ENCODE measurements around the gene ASPM. TPM values are rescaled to one million over a fixed set of nuclear protein-coding genes. Genes with fewer than 3 reads are reported as not detected.

ASPM gene, protein sequence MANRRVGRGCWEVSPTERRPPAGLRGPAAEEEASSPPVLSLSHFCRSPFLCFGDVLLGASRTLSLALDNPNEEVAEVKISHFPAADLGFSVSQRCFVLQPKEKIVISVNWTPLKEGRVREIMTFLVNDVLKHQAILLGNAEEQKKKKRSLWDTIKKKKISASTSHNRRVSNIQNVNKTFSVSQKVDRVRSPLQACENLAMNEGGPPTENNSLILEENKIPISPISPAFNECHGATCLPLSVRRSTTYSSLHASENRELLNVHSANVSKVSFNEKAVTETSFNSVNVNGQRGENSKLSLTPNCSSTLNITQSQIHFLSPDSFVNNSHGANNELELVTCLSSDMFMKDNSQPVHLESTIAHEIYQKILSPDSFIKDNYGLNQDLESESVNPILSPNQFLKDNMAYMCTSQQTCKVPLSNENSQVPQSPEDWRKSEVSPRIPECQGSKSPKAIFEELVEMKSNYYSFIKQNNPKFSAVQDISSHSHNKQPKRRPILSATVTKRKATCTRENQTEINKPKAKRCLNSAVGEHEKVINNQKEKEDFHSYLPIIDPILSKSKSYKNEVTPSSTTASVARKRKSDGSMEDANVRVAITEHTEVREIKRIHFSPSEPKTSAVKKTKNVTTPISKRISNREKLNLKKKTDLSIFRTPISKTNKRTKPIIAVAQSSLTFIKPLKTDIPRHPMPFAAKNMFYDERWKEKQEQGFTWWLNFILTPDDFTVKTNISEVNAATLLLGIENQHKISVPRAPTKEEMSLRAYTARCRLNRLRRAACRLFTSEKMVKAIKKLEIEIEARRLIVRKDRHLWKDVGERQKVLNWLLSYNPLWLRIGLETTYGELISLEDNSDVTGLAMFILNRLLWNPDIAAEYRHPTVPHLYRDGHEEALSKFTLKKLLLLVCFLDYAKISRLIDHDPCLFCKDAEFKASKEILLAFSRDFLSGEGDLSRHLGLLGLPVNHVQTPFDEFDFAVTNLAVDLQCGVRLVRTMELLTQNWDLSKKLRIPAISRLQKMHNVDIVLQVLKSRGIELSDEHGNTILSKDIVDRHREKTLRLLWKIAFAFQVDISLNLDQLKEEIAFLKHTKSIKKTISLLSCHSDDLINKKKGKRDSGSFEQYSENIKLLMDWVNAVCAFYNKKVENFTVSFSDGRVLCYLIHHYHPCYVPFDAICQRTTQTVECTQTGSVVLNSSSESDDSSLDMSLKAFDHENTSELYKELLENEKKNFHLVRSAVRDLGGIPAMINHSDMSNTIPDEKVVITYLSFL (N-terminal part only)
- 41.9 and 42.7 TPM in 2 replicates for total RNA-seq (2022)
- Bru-seq, nascent RNA = percentile 92 among the genes with signal in this experiment
- BruChase-seq, experiment 1, labeled RNA remaining after a 2-hour chase = percentile 95 among the genes with signal in this experiment
- BruChase-seq, experiment 2, labeled RNA remaining after a 6-hour chase = percentile 94 among the genes with signal in this experiment
- long read RNA-seq, full-length matches to known transcripts = 1 of 11 reads
- long read RNA-seq, partial matches to known transcripts = 8 of 11 reads
- long read RNA-seq, other reads (novel, unspliced or antisense) = 2 of 11 reads

DNA sequence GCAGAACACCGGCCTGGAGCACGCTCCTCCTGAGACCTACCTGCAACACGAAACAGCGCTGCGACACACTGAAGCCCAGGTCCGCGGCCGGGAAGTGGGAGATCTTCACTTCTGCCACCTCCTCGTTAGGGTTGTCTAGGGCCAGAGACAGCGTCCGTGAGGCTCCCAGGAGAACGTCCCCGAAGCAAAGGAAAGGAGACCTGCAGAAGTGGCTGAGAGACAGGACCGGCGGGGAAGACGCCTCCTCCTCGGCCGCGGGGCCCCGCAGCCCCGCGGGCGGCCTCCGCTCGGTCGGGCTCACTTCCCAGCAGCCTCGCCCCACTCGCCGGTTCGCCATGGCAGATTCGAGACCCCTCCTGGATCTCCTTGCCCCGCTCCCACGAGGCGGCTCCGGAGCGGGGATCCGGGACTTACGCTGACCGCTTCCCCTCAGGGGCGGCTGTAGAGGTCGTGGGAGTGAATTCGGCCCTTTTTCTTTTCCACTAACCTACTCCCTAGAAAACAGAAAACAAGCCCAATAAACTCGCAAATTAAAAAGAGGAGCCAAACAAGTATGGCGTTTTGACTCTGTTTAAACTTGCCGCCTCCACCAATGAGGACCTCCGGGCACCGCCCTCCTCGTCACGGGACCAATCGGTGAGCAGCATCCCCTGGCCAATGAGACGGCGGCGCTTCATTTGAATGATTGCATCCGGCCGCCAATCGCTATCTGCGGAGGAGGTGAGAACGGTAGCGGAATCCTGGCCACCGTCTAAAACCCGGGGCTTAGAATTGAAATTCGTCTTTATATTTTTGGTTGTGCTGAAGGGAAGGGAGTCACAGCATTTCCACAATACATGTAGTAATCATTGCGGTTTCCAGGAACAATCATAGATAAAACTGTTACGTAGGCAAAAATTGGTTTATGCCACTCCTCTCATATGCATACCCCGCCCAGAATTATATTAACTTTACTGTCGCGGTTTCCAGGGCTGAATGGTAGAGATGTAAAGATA, at the start of gene ASPM:
Gene ASPM, minus strand, starts transcription at position 569 of the 995 bp plus-strand sequence. Its CDS starts 232 bp downstream, at position 337.
- Histone ChIP-seq H3K27me3 (replicated peaks; ENCODE audit: control insufficient read depth, insufficient read depth, low read length) (no peaks in the 10 kb centered on the region), H3K4me1 (peaks cover 9% of the 10 kb centered on the region), H3K36me3 (ENCODE audit: control insufficient read depth, insufficient read depth, low read length) (no peaks in the 10 kb centered on the region), H3K4me3 (ENCODE audit: low read depth, low read length) (peak within 1 kb of the TSS; percentile 58), H3K9me3 (no peaks in the 10 kb centered on the region)
- peak; percentile 95 to 96 for DNase-seq
- no peaks in the 10 kb centered on the region for H3K9me3 Mint-ChIP-seq (ENCODE audit: unreplicated experiment)
- TSS peak; percentile 65 for BruUV-seq (replicated peaks)
- H3K36me3 Mint-ChIP-seq (ENCODE audit: insufficient read depth, unreplicated experiment) = peaks cover 21% of the 10 kb centered on the region
- H3K27me3 Mint-ChIP-seq (ENCODE audit: insufficient read depth, unreplicated experiment) = no peaks in the 10 kb centered on the region
- CTCF ChIA-PET = no interaction called here
- TF ChIP-seq, protein P1, sequence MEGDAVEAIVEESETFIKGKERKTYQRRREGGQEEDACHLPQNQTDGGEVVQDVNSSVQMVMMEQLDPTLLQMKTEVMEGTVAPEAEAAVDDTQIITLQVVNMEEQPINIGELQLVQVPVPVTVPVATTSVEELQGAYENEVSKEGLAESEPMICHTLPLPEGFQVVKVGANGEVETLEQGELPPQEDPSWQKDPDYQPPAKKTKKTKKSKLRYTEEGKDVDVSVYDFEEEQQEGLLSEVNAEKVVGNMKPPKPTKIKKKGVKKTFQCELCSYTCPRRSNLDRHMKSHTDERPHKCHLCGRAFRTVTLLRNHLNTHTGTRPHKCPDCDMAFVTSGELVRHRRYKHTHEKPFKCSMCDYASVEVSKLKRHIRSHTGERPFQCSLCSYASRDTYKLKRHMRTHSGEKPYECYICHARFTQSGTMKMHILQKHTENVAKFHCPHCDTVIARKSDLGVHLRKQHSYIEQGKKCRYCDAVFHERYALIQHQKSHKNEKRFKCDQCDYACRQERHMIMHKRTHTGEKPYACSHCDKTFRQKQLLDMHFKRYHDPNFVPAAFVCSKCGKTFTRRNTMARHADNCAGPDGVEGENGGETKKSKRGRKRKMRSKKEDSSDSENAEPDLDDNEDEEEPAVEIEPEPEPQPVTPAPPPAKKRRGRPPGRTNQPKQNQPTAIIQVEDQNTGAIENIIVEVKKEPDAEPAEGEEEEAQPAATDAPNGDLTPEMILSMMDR (IDR thresholded peaks at IDR 0.05; ENCODE audit: insufficient read depth in 1 of 2, low read depth in 1 of 2, low read length in 1 of 2, severe bottlenecking in 1 of 2, unreplicated experiment in 1 of 2) = no peak
- intact Hi-C loops (cut with micrococcal nuclease; ENCODE audit: unreplicated experiment) = loop anchor here (2.0 kb wide), 1 partner anchor 28 kb away; no protein-coding TSS in a partner anchor
- H3K27ac Mint-ChIP-seq (ENCODE audit: unreplicated experiment) = peak within 1 kb of the TSS; percentile 97
- peaks cover 6% of the 10 kb centered on the region for H3K4me1 Mint-ChIP-seq (ENCODE audit: low read depth, unreplicated experiment)
- H3K4me3 Mint-ChIP-seq (ENCODE audit: unreplicated experiment) = peak within 1 kb of the TSS; percentile 96
- POLR2A ChIA-PET = no interaction called here

DNA sequence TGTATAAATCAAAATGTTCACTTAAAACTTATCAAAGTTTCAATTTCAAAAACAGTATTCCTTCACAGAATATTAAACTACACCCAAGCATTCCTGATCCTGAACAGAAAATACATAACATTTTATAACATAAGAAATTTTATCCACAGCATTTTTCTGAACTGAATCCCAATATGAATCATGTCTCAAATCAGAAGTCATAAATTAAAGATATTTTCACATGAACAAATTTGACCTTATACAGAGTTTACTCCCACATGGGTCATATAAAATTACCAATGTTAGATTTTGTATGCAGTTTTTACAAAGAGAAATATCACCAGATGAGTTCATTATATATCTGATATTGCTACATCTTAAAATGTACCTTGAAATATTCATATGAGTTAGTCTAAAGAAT, 48.6 kb upstream of the ASPM start:
- POLR2A ChIA-PET = no interaction called here
- no peaks in the 10 kb centered on the region for H3K27me3 ChIP-seq (replicated peaks; ENCODE audit: control insufficient read depth, insufficient read depth, low read length)
- H3K4me3 ChIP-seq (ENCODE audit: low read depth, low read length) = no peak overlapping the region
- H3K36me3 ChIP-seq (ENCODE audit: control insufficient read depth, insufficient read depth, low read length) = no peaks in the 10 kb centered on the region
- intact Hi-C loops (cut with micrococcal nuclease; ENCODE audit: unreplicated experiment) = no loop called here
- no peak for DNase-seq
- CTCF ChIA-PET = no interaction called here
- H3K4me1 ChIP-seq = no peaks in the 10 kb centered on the region; the same call in 1 of the 2 replicates
- no peak overlapping the region for H3K27ac Mint-ChIP-seq (ENCODE audit: unreplicated experiment)
- H3K9me3 ChIP-seq = no peaks in the 10 kb centered on the region
- no peaks in the 10 kb centered on the region for H3K36me3 Mint-ChIP-seq (ENCODE audit: insufficient read depth, unreplicated experiment)
- no peaks in the 10 kb centered on the region for H3K9me3 Mint-ChIP-seq (ENCODE audit: unreplicated experiment)
- no peak overlapping the region for H3K4me3 Mint-ChIP-seq (ENCODE audit: unreplicated experiment)
- H3K27me3 Mint-ChIP-seq (ENCODE audit: insufficient read depth, unreplicated experiment) = no peaks in the 10 kb centered on the region
- BruUV-seq (replicated peaks) = no TSS peak
- TF ChIP-seq, protein P1 (IDR thresholded peaks at IDR 0.05; ENCODE audit: insufficient read depth in 1 of 2, low read depth in 1 of 2, low read length in 1 of 2, severe bottlenecking in 1 of 2, unreplicated experiment in 1 of 2) = no peak
- peaks cover 7% of the 10 kb centered on the region for H3K4me1 Mint-ChIP-seq (ENCODE audit: low read depth, unreplicated experiment)

All from Caco-2 (cell line).